Measurements from ENCODE around the gene TAF13.

GRCh38 chr1:109040989-109041620, 34.7 kb downstream of the TAF13 start:
- TF ChIP-seq FOXM1 (IDR thresholded peaks at IDR 0.05; ENCODE audit: borderline replicate concordance, low read depth) (no peak), CREB1 (IDR thresholded peaks at IDR 0.05; ENCODE audit: low read depth) (no peak), NFIC (IDR thresholded peaks at IDR 0.05) (no peak), EGR1 (IDR thresholded peaks at IDR 0.05) (no peak), TAF1 (IDR thresholded peaks at IDR 0.05; ENCODE audit: low read depth) (no peak), REST (IDR thresholded peaks at IDR 0.05; ENCODE audit: low read depth) (no peak), MAX (IDR thresholded peaks at IDR 0.05) (no peak), YY1 (IDR thresholded peaks at IDR 0.05; ENCODE audit: low read depth) (no peak), EP300 (IDR thresholded peaks at IDR 0.05; ENCODE audit: borderline replicate concordance) (no peak), ZBTB7A (IDR thresholded peaks at IDR 0.05; ENCODE audit: low read depth) (no peak), USF1 (IDR thresholded peaks at IDR 0.05) (no peak), RAD21 (IDR thresholded peaks at IDR 0.05; ENCODE audit: low read depth) (no peak)
